BLaER1 treated with 17β-estradiol and CSF1 and Interleukin-3, amounts not matched to agents 10 nM and 100 nM (cell line): ENCODE results near the gene TRMT112.

ENCODE experiments used
- H3K27ac ChIP-seq, 11 experiments: shearing (Covaris generic); formaldehyde crosslinking; 2 replicates each; pipeline ENCODE4 v1.8.1; 2022
- H3K27me3 ChIP-seq, 11 experiments: shearing (Covaris generic); formaldehyde crosslinking; 2 replicates each; pipeline ENCODE4 v1.8.1; 2022
- H3K36me3 ChIP-seq, 11 experiments: shearing (Covaris generic); formaldehyde crosslinking; 2 replicates each; pipeline ENCODE4 v1.8.1; 2022
- H3K4me1 ChIP-seq, 10 experiments: shearing (Covaris generic); formaldehyde crosslinking; 2 replicates each; pipeline ENCODE4 v1.8.1; 2022
- H3K4me2 ChIP-seq, 11 experiments: shearing (Covaris generic); formaldehyde crosslinking; 2 replicates each; pipeline ENCODE4 v1.8.1; 2022
- H3K4me3 ChIP-seq, 10 experiments: shearing (Covaris generic); formaldehyde crosslinking; 2 replicates each; pipeline ENCODE4 v1.8.1; 2022
- H3K9ac ChIP-seq, 11 experiments: shearing (Covaris generic); formaldehyde crosslinking; 2 replicates each; pipeline ENCODE4 v1.8.1; 2022
- H3K9me3 ChIP-seq, 11 experiments: shearing (Covaris generic); formaldehyde crosslinking; replicated peaks in 1 of 11; 2 replicates each; pipeline ENCODE4 v1.8.1; 2022
- H4K20me1 ChIP-seq, 11 experiments: shearing (Covaris generic); formaldehyde crosslinking; 2 replicates each; pipeline ENCODE4 v1.8.1; 2022
- Cebpa-rat ChIP-seq, 11 experiments: shearing (Covaris generic); IDR thresholded peaks; 2 replicates each; pipeline ENCODE4 v1.8.1; 2022

The TRMT112 gene

GRCh38 chr11:64353715-64354506 is 36.6 kb upstream of the TRMT112 start:
- no peak overlapping the region for H3K4me3 ChIP-seq
- TF ChIP-seq Cebpa-rat (IDR thresholded peaks at IDR 0.05) = no peak
- peaks cover 66 to 99% (median 96%) of the 10 kb centered on the region in 10 experiments for H3K4me1 ChIP-seq
- no peaks in the 10 kb centered on the region for H3K9me3 ChIP-seq
- peaks cover 0 to 45% (median 0%) of the 10 kb centered on the region in 11 experiments; a peak in 7 of 22 replicates for H3K27me3 ChIP-seq
- no peaks in the 10 kb centered on the region for H3K36me3 ChIP-seq
- H4K20me1 ChIP-seq = peaks cover 0 to 31% (median 15%) of the 10 kb centered on the region in 11 experiments; a peak in 11 of 22 replicates
- H3K9ac ChIP-seq = peak overlapping the region in 3 of 11 experiments; percentile 14 to 61 (median 56); a peak in 5 of 22 replicates
- H3K4me2 ChIP-seq = peak overlapping the region in 9 of 11 experiments; percentile 79 to 99 (median 94); a peak in 19 of 22 replicates
- no peak overlapping the region for H3K27ac ChIP-seq

- Histone ChIP-seq H4K20me1 (peaks cover 0 to 27% (median 15%) of the 10 kb centered on the region in 11 experiments; a peak in 11 of 22 replicates), H3K27ac (peak overlapping the region in 1 of 11 experiments; percentile 66; a peak in 3 of 22 replicates)
Observed at GRCh38 chr11:64352995-64353714, 35.8 kb upstream of the TRMT112 start.

GRCh38 chr11:64352099-64352994 is 35.0 kb upstream of the TRMT112 start:
- Histone ChIP-seq H3K4me2 (peak overlapping the region; percentile 52 to 99 (median 92)), H3K27ac (peak overlapping the region in 7 of 11 experiments; percentile 12 to 66 (median 36); a peak in 11 of 22 replicates), H3K4me3 (peak overlapping the region in 5 of 10 experiments; percentile 5 to 44 (median 19); a peak in 8 of 20 replicates), H3K4me1 (peaks cover 52 to 99% (median 92%) of the 10 kb centered on the region in 10 experiments), H4K20me1 (peaks cover 0 to 27% (median 15%) of the 10 kb centered on the region in 11 experiments; a peak in 11 of 22 replicates), H3K9ac (peak overlapping the region in 8 of 11 experiments; percentile 28 to 66 (median 54); a peak in 14 of 22 replicates), H3K27me3 (peaks cover 0 to 45% (median 0%) of the 10 kb centered on the region in 11 experiments; a peak in 7 of 22 replicates), H3K9me3 (no peaks in the 10 kb centered on the region), H3K36me3 (no peaks in the 10 kb centered on the region)
- no peak for TF ChIP-seq Cebpa-rat (IDR thresholded peaks at IDR 0.05)

More at GRCh38 chr11:64352995-64353714, 35.8 kb upstream of the TRMT112 start:
- H3K4me1 ChIP-seq = peaks cover 60 to 99% (median 96%) of the 10 kb centered on the region in 10 experiments
- H3K9ac ChIP-seq = peak overlapping the region in 7 of 11 experiments; percentile 28 to 66 (median 56); a peak in 7 of 22 replicates
- no peaks in the 10 kb centered on the region for H3K9me3 ChIP-seq
- peaks cover 0 to 45% (median 0%) of the 10 kb centered on the region in 11 experiments; a peak in 7 of 22 replicates for H3K27me3 ChIP-seq
- no peaks in the 10 kb centered on the region for H3K36me3 ChIP-seq
- H3K4me2 ChIP-seq = peak overlapping the region; percentile 52 to 99 (median 92)
- TF ChIP-seq Cebpa-rat (IDR thresholded peaks at IDR 0.05) = no peak
- H3K4me3 ChIP-seq = peak overlapping the region in 1 of 10 experiments; percentile 44; a peak in 1 of 20 replicates

- H3K36me3 ChIP-seq = no peaks in the 10 kb centered on the region
- H3K9ac ChIP-seq = peak overlapping the region in 5 of 11 experiments; percentile 52 to 66 (median 61); a peak in 10 of 22 replicates
- peak overlapping the region in 3 of 10 experiments; percentile 5 to 44 (median 44); a peak in 3 of 20 replicates for H3K4me3 ChIP-seq
- H3K9me3 ChIP-seq = no peaks in the 10 kb centered on the region
- peaks cover 0 to 27% (median 15%) of the 10 kb centered on the region in 11 experiments; a peak in 11 of 22 replicates for H4K20me1 ChIP-seq
- H3K27ac ChIP-seq = peak overlapping the region in 5 of 11 experiments; percentile 13 to 66 (median 36); a peak in 6 of 22 replicates
- H3K4me1 ChIP-seq = peaks cover 46 to 97% (median 88%) of the 10 kb centered on the region in 10 experiments
- H3K4me2 ChIP-seq = peak overlapping the region; percentile 52 to 99 (median 92)
- no peak for TF ChIP-seq Cebpa-rat (IDR thresholded peaks at IDR 0.05)
- peaks cover 0 to 45% (median 0%) of the 10 kb centered on the region in 11 experiments; a peak in 7 of 22 replicates for H3K27me3 ChIP-seq
Observed at GRCh38 chr11:64351136-64351631, 33.8 kb upstream of the TRMT112 start.

GRCh38 chr11:64349404-64349803 is 32.0 kb upstream of the TRMT112 start:
- Histone ChIP-seq H3K36me3 (no peaks in the 10 kb centered on the region; a peak in 1 of 22 replicates), H3K9ac (no peak overlapping the region), H3K4me3 (no peak overlapping the region), H3K9me3 (no peaks in the 10 kb centered on the region), H3K27me3 (peaks cover 0 to 45% (median 0%) of the 10 kb centered on the region in 11 experiments; a peak in 7 of 22 replicates), H3K4me2 (peak overlapping the region in 8 of 11 experiments; percentile 2 to 99 (median 94); a peak in 15 of 22 replicates), H3K4me1 (peaks cover 35 to 96% (median 83%) of the 10 kb centered on the region in 10 experiments), H4K20me1 (peaks cover 0 to 27% (median 15%) of the 10 kb centered on the region in 11 experiments; a peak in 11 of 22 replicates), H3K27ac (no peak overlapping the region)
- no peak for TF ChIP-seq Cebpa-rat (IDR thresholded peaks at IDR 0.05)

GRCh38 chr11:64349025-64349387 is 31.6 kb upstream of the TRMT112 start:
- Histone ChIP-seq H3K4me2 (peak overlapping the region in 7 of 11 experiments; percentile 3 to 49 (median 39); a peak in 8 of 22 replicates), H3K9ac (no peak overlapping the region)

GRCh38 chr11:64348383-64349024 is 31.1 kb upstream of the TRMT112 start:
- no peaks in the 10 kb centered on the region; a peak in 2 of 22 replicates for H3K36me3 ChIP-seq
- peaks cover 35 to 96% (median 80%) of the 10 kb centered on the region in 10 experiments for H3K4me1 ChIP-seq
- TF ChIP-seq Cebpa-rat (IDR thresholded peaks at IDR 0.05) = no peak
- H3K4me3 ChIP-seq = no peak overlapping the region
- no peak overlapping the region for H3K9ac ChIP-seq
- peaks cover 0 to 27% (median 15%) of the 10 kb centered on the region in 11 experiments; a peak in 11 of 22 replicates for H4K20me1 ChIP-seq
- peak overlapping the region in 7 of 11 experiments; percentile 3 to 49 (median 39); a peak in 8 of 22 replicates for H3K4me2 ChIP-seq
- H3K27ac ChIP-seq = no peak overlapping the region
- H3K27me3 ChIP-seq = peaks cover 0 to 41% (median 0%) of the 10 kb centered on the region in 11 experiments; a peak in 7 of 22 replicates
- no peaks in the 10 kb centered on the region for H3K9me3 ChIP-seq

More at GRCh38 chr11:64349025-64349387, 31.6 kb upstream of the TRMT112 start:
- Histone ChIP-seq H4K20me1 (peaks cover 0 to 27% (median 15%) of the 10 kb centered on the region in 11 experiments; a peak in 11 of 22 replicates), H3K4me1 (peaks cover 35 to 96% (median 81%) of the 10 kb centered on the region in 10 experiments), H3K27me3 (peaks cover 0 to 45% (median 0%) of the 10 kb centered on the region in 11 experiments; a peak in 7 of 22 replicates), H3K9me3 (no peaks in the 10 kb centered on the region), H3K36me3 (no peaks in the 10 kb centered on the region; a peak in 2 of 22 replicates), H3K4me3 (no peak overlapping the region), H3K27ac (no peak overlapping the region)
- no peak for TF ChIP-seq Cebpa-rat (IDR thresholded peaks at IDR 0.05)
